Left renal pelvis (tissue), 4 donors: ENCODE measurements around the gene THADA. TPM values are rescaled to one million over a fixed set of nuclear protein-coding genes. Genes with fewer than 3 reads are reported as not detected.

Source experiments
- DNase-seq, 4 donors: peaks; one replicate each; pipeline ENCODE4 v3.0.0-alpha.2; 2013; ENCODE audit warnings: low read depth in 4 of 4, low spot score in 3 of 4
- polyA plus RNA-seq, 4 donors: library from polyadenylated mRNA; unstranded; fragments of 120-200 nt; gene quantifications; one replicate each; pipeline ENCODE4 v1.2.1, GENCODE V29; 2013; ENCODE audit not compliant: insufficient read length in 4 of 4

The THADA gene
- polyA plus RNA-seq, 4 donors, result 19.9 to 38.6 (median 33.6) TPM

- DNase-seq, result no peak
These were observed 262.1 kb downstream of the THADA start for GRCh38 chr2:43333656-43334144.

- no peak for DNase-seq
These were observed 262.7 kb downstream of the THADA start for GRCh38 chr2:43333101-43333655.

GRCh38 chr2:43332653-43333052, 263.2 kb downstream of the THADA start:
- DNase-seq, result no peak

- no peak for DNase-seq
These were observed 264.4 kb downstream of the THADA start for GRCh38 chr2:43331422-43331821.

GRCh38 chr2:43329637-43330036, 266.2 kb downstream of the THADA start:
- no peak for DNase-seq

GRCh38 chr2:43328832-43329231, 267.0 kb downstream of the THADA start:
- DNase-seq, result no peak

- DNase-seq, result no peak
These were observed 267.7 kb downstream of the THADA start for GRCh38 chr2:43328133-43328532.

- no peak for DNase-seq
These were observed 268.7 kb downstream of the THADA start for GRCh38 chr2:43327119-43327518.

- no peak for DNase-seq
These were observed 269.6 kb downstream of the THADA start for GRCh38 chr2:43326101-43326825.

GRCh38 chr2:43325107-43325811, 270.6 kb downstream of the THADA start:
- no peak for DNase-seq

GRCh38 chr2:43324259-43325106, 271.4 kb downstream of the THADA start:
- no peak for DNase-seq

- no peak for DNase-seq
These were observed 272.0 kb downstream of the THADA start for GRCh38 chr2:43323857-43324256.

- no peak for DNase-seq
These were observed 274.4 kb downstream of the THADA start for GRCh38 chr2:43321446-43321845.

GRCh38 chr2:43319541-43319940, 276.3 kb downstream of the THADA start:
- no peak for DNase-seq

GRCh38 chr2:43318791-43319190, 277.0 kb downstream of the THADA start:
- no peak for DNase-seq

GRCh38 chr2:43317680-43318079, 278.2 kb downstream of the THADA start:
- no peak for DNase-seq

GRCh38 chr2:43317194-43317593, 278.6 kb downstream of the THADA start:
- DNase-seq, result no peak

- DNase-seq, result no peak
These were observed 280.4 kb downstream of the THADA start for GRCh38 chr2:43315482-43315881.

GRCh38 chr2:43314299-43314927, 281.4 kb downstream of the THADA start:
- no peak for DNase-seq

GRCh38 chr2:43313642-43314017, 282.2 kb downstream of the THADA start:
- no peak for DNase-seq
